ENCODE data around the gene LILRB4. TPM values are rescaled to one million over a fixed set of nuclear protein-coding genes. Genes with fewer than 3 reads are reported as not detected.
"Not testable (repeated sequence)": the region's sequence is repeated elsewhere in the genome, so short reads cannot be mapped to it uniquely, and the experiment has no call there.

Gene LILRB4
- total RNA-seq, 1 donor from 2014 or later: not detected

- peak; percentile 63 for DNase-seq (ENCODE audit: low spot score)
- no peaks in the 10 kb centered on the region for H3K36me3 Mint-ChIP-seq (ENCODE audit: low read depth)
- no peaks in the 10 kb centered on the region for H3K4me1 Mint-ChIP-seq (ENCODE audit: low read depth)
- H3K27ac Mint-ChIP-seq (ENCODE audit: unreplicated experiment): no peak overlapping the region
- H3K4me3 Mint-ChIP-seq (ENCODE audit: unreplicated experiment): no peak overlapping the region
- no peaks in the 10 kb centered on the region for H3K27me3 Mint-ChIP-seq (ENCODE audit: low read depth)
- TF ChIP-seq CTCF (IDR thresholded peaks at IDR 0.05): no peak
- peaks cover 33% of the 10 kb centered on the region for H3K9me3 Mint-ChIP-seq (ENCODE audit: low read depth)
Measured at GRCh38 chr19:54708781-54709180, 46.0 kb downstream of the LILRB4 start.

- Mint-ChIP-seq H3K9me3 (ENCODE audit: low read depth) (peaks cover 27% of the 10 kb centered on the region), H3K27ac (ENCODE audit: unreplicated experiment) (no peak overlapping the region), H3K4me1 (ENCODE audit: low read depth) (no peaks in the 10 kb centered on the region), H3K4me3 (ENCODE audit: unreplicated experiment) (no peak overlapping the region), H3K36me3 (ENCODE audit: low read depth) (no peaks in the 10 kb centered on the region), H3K27me3 (ENCODE audit: low read depth) (no peaks in the 10 kb centered on the region)
- DNase-seq (ENCODE audit: low spot score): peak; percentile 28
- no peak for TF ChIP-seq CTCF (IDR thresholded peaks at IDR 0.05)
Measured at GRCh38 chr19:54709212-54709948, 46.6 kb downstream of the LILRB4 start.

GRCh38 chr19:54709956-54710355, 47.2 kb downstream of the LILRB4 start:
- H3K27ac Mint-ChIP-seq (ENCODE audit: unreplicated experiment); H3K4me3 Mint-ChIP-seq (ENCODE audit: unreplicated experiment); DNase-seq (ENCODE audit: low spot score); H3K4me1 Mint-ChIP-seq (ENCODE audit: low read depth); H3K27me3 Mint-ChIP-seq (ENCODE audit: low read depth); H3K36me3 Mint-ChIP-seq (ENCODE audit: low read depth): not testable (repeated sequence)
- H3K9me3 Mint-ChIP-seq (ENCODE audit: low read depth): peaks cover 22% of the 10 kb centered on the region

Small RNA genes within 50 kb of the gene (microRNA-seq; reads per million reads assigned to microRNA genes)
- not detected for gene MIR8061 (ENCODE audit: borderline number of aligned reads)

Other genes with a start within 250 kb of the LILRB4 start
- gene TTYH1, start 247.5 kb upstream of the LILRB4 start, total RNA-seq: 0.49 TPM in 1 of 3 replicates, not detected in the others
- 110 to 166 TPM (median 116 TPM) in 3 replicates for gene LENG8, start 213.8 kb upstream of the LILRB4 start, total RNA-seq
- gene LENG9, start 199.2 kb upstream of the LILRB4 start, total RNA-seq: 10.2 to 14.8 TPM (median 13.2 TPM) in 3 replicates
- 62.9 to 66.4 TPM (median 66.4 TPM) in 3 replicates for gene CDC42EP5, start 189.7 kb upstream of the LILRB4 start, total RNA-seq
- gene LAIR2, start 160.2 kb upstream of the LILRB4 start, total RNA-seq: not detected in 3 replicates
- gene LILRA2, start 89.2 kb upstream of the LILRB4 start, total RNA-seq: not detected in 3 replicates
- not detected in 3 replicates for gene LILRA1, start 69.4 kb upstream of the LILRB4 start, total RNA-seq
- gene LILRB1, start 32.5 kb upstream of the LILRB4 start, total RNA-seq: not detected in 3 replicates
- gene KIR3DL3, start 61.5 kb downstream of the LILRB4 start, total RNA-seq: not detected in 3 replicates
- gene KIR2DL3, start 75.5 kb downstream of the LILRB4 start, total RNA-seq: not detected in 3 replicates
- not detected in 3 replicates for gene KIR2DL1, start 106.8 kb downstream of the LILRB4 start, total RNA-seq
- not detected in 3 replicates for gene KIR2DL4, start 140.6 kb downstream of the LILRB4 start, total RNA-seq
- gene KIR3DL1, start 153.5 kb downstream of the LILRB4 start, total RNA-seq: not detected in 3 replicates
- not detected in 3 replicates for gene KIR2DS4, start 169.7 kb downstream of the LILRB4 start, total RNA-seq
- gene KIR3DL2, start 187.5 kb downstream of the LILRB4 start, total RNA-seq: not detected in 3 replicates
- gene FCAR, start 211.2 kb downstream of the LILRB4 start, total RNA-seq: not detected in 3 replicates
- gene NCR1, start 243.2 kb downstream of the LILRB4 start, total RNA-seq: not detected in 3 replicates

All from chondrocyte (in vitro differentiated cells).